Mesendoderm (in vitro differentiated cells): Measurements from ENCODE around the gene PRKCQ.

Experiments
- DNase-seq: peaks from one replicate; pipeline ENCODE4 v3.0.0; 2013
- H2AK5ac ChIP-seq: 2 replicates; pipeline ENCODE4 v1.6.1; 2013; ENCODE audit warnings: low read length, inconsistent platforms
- H2BK120ac ChIP-seq: 2 replicates; pipeline ENCODE4 v1.6.1; 2013; ENCODE audit warnings: low read depth, mild to moderate bottlenecking, low read length, moderate library complexity, mixed read lengths
- H2BK15ac ChIP-seq: replicated peaks from 2 replicates; pipeline ENCODE4 v1.6.1; 2013; ENCODE audit warnings: low read depth, mild to moderate bottlenecking, moderate library complexity
- H2BK5ac ChIP-seq: 2 replicates; pipeline ENCODE4 v1.6.1; 2013; ENCODE audit warnings: low read length, inconsistent platforms
- H3K18ac ChIP-seq: 2 replicates; pipeline ENCODE4 v1.6.1; 2013; ENCODE audit warnings: mild to moderate bottlenecking, low read length, mixed read lengths
- H3K23ac ChIP-seq: one replicate; pipeline ENCODE4 v1.6.1; 2013; ENCODE audit warnings: low read length
- H3K27ac ChIP-seq: 2 replicates; pipeline ENCODE4 v1.5.1; 2013; ENCODE audit warnings: low read depth, mild to moderate bottlenecking, inconsistent platforms, low read length, moderate library complexity
- H3K27me3 ChIP-seq: 2 replicates; pipeline ENCODE4 v1.6.1; 2013; ENCODE audit warnings: low read length, control low read depth, mild to moderate bottlenecking, inconsistent platforms; ENCODE audit not compliant: insufficient read depth, poor library complexity
- H3K36me3 ChIP-seq: 2 replicates; pipeline ENCODE4 v1.6.1; 2013; ENCODE audit warnings: low read length, inconsistent platforms; ENCODE audit not compliant: control insufficient read depth, insufficient read depth
- H3K4ac ChIP-seq: one replicate; pipeline ENCODE4 v1.6.1; 2013; ENCODE audit warnings: low read depth, mild to moderate bottlenecking, low read length, moderate library complexity
- H3K4me1 ChIP-seq: 2 replicates; pipeline ENCODE4 v1.6.1; 2013; ENCODE audit warnings: low read depth, low read length, inconsistent platforms; ENCODE audit not compliant: control insufficient read depth
- H3K4me2 ChIP-seq: 2 replicates; pipeline ENCODE4 v1.6.1; 2013; ENCODE audit warnings: low read length
- H3K4me3 ChIP-seq: 2 replicates; pipeline ENCODE4 v1.5.1; 2013; ENCODE audit warnings: mild to moderate bottlenecking, low read length
- H3K56ac ChIP-seq: one replicate; pipeline ENCODE4 v1.6.1; 2013; ENCODE audit warnings: low read length
- H3K79me1 ChIP-seq: 2 replicates; pipeline ENCODE4 v1.6.1; 2013; ENCODE audit warnings: low read length, inconsistent platforms
- H3K79me2 ChIP-seq: 2 replicates; pipeline ENCODE4 v1.6.1; 2013; ENCODE audit warnings: mild to moderate bottlenecking, low read length; ENCODE audit not compliant: control insufficient read depth, insufficient read depth
- H3K9ac ChIP-seq: 2 replicates; pipeline ENCODE4 v1.6.1; 2013; ENCODE audit warnings: low read length, inconsistent platforms
- H4K5ac ChIP-seq: one replicate; pipeline ENCODE4 v1.6.1; 2013; ENCODE audit warnings: low read length
- H4K8ac ChIP-seq: one replicate; pipeline ENCODE4 v1.6.1; 2013; ENCODE audit warnings: low read depth, mild to moderate bottlenecking, control low read depth, low read length, moderate library complexity
- WGBS: extraction: QIAGEN DNeasy Blood & Tissue Kit; methylation state at CpG from one replicate; pipeline ENCODE4 v1.1.7; 2013; ENCODE audit warnings: low lambda C conversion rate, missing lambda C conversion rate; ENCODE audit not compliant: insufficient coverage; ENCODE audit errors: extremely low coverage; 5-methylcytosine and 5-hydroxymethylcytosine counted together

The PRKCQ gene

GRCh38 chr10:6464862-6465430, 115.1 kb downstream of the PRKCQ start:
- no peaks in the 10 kb centered on the region for H3K79me2 ChIP-seq
- no peaks in the 10 kb centered on the region for H3K36me3 ChIP-seq
- H2AK5ac ChIP-seq = no peak overlapping the region
- no peak overlapping the region for H3K4ac ChIP-seq
- H4K8ac ChIP-seq = no peak overlapping the region
- no CpG with 5 or more reads among the region's 9 CpGs for WGBS
- no peak overlapping the region for H2BK15ac ChIP-seq
- no peak overlapping the region for H4K5ac ChIP-seq
- H2BK120ac ChIP-seq = no peak overlapping the region
- no peaks in the 10 kb centered on the region for H3K4me1 ChIP-seq
- no peaks in the 10 kb centered on the region for H3K79me1 ChIP-seq
- H3K27me3 ChIP-seq = no peaks in the 10 kb centered on the region
- H3K23ac ChIP-seq = no peak overlapping the region
- DNase-seq = no peak
- H2BK5ac ChIP-seq = no peak overlapping the region
- H3K4me2 ChIP-seq = no peak overlapping the region
- no peak overlapping the region for H3K18ac ChIP-seq
- no peak overlapping the region for H3K27ac ChIP-seq
- H3K56ac ChIP-seq = no peak overlapping the region
- H3K4me3 ChIP-seq = no peak overlapping the region
- H3K9ac ChIP-seq = no peak overlapping the region

GRCh38 chr10:6463366-6463765, 116.7 kb downstream of the PRKCQ start:
- Histone ChIP-seq H4K5ac (no peak overlapping the region), H3K27ac (no peak overlapping the region)
- WGBS = no CpG with 5 or more reads among the region's 7 CpGs

GRCh38 chr10:6461961-6462360, 118.1 kb downstream of the PRKCQ start:
- no peaks in the 10 kb centered on the region for H3K36me3 ChIP-seq
- WGBS = no CpG with 5 or more reads among the region's 3 CpGs
- no peak overlapping the region for H4K5ac ChIP-seq
- no peak overlapping the region for H2AK5ac ChIP-seq
- H3K4ac ChIP-seq = no peak overlapping the region
- H2BK5ac ChIP-seq = no peak overlapping the region
- no peak overlapping the region for H3K9ac ChIP-seq
- no peak overlapping the region for H3K56ac ChIP-seq
- no peaks in the 10 kb centered on the region for H3K79me2 ChIP-seq
- H3K23ac ChIP-seq = no peak overlapping the region
- no peak overlapping the region for H3K4me3 ChIP-seq
- H2BK15ac ChIP-seq = no peak overlapping the region
- DNase-seq = peak; percentile 13
- no peaks in the 10 kb centered on the region for H3K79me1 ChIP-seq
- H3K27ac ChIP-seq = no peak overlapping the region
- H3K4me2 ChIP-seq = no peak overlapping the region
- H4K8ac ChIP-seq = no peak overlapping the region
- no peak overlapping the region for H3K18ac ChIP-seq
- no peaks in the 10 kb centered on the region for H3K27me3 ChIP-seq
- no peaks in the 10 kb centered on the region for H3K4me1 ChIP-seq
- no peak overlapping the region for H2BK120ac ChIP-seq

More at GRCh38 chr10:6463366-6463765, 116.7 kb downstream of the PRKCQ start:
- no peak overlapping the region for H3K23ac ChIP-seq
- H2AK5ac ChIP-seq = no peak overlapping the region
- no peak overlapping the region for H3K18ac ChIP-seq
- H3K56ac ChIP-seq = no peak overlapping the region
- H3K79me2 ChIP-seq = no peaks in the 10 kb centered on the region
- no peak overlapping the region for H3K9ac ChIP-seq
- no peak overlapping the region for H4K8ac ChIP-seq
- no peak overlapping the region for H2BK120ac ChIP-seq
- H3K4me3 ChIP-seq = no peak overlapping the region
- DNase-seq = no peak
- H2BK5ac ChIP-seq = no peak overlapping the region
- no peaks in the 10 kb centered on the region for H3K27me3 ChIP-seq
- H2BK15ac ChIP-seq = no peak overlapping the region
- H3K4me2 ChIP-seq = no peak overlapping the region
- no peaks in the 10 kb centered on the region for H3K4me1 ChIP-seq
- H3K36me3 ChIP-seq = no peaks in the 10 kb centered on the region
- H3K79me1 ChIP-seq = no peaks in the 10 kb centered on the region
- H3K4ac ChIP-seq = no peak overlapping the region

- Histone ChIP-seq H3K27me3 (no peaks in the 10 kb centered on the region), H3K56ac (no peak overlapping the region), H4K5ac (no peak overlapping the region), H4K8ac (no peak overlapping the region), H2BK120ac (no peak overlapping the region), H3K18ac (no peak overlapping the region), H3K79me1 (no peaks in the 10 kb centered on the region), H3K4me3 (no peak overlapping the region), H3K23ac (no peak overlapping the region), H2BK5ac (no peak overlapping the region), H3K27ac (no peak overlapping the region), H3K4me1 (no peaks in the 10 kb centered on the region), H3K4ac (no peak overlapping the region), H3K9ac (no peak overlapping the region), H2BK15ac (no peak overlapping the region), H3K36me3 (no peaks in the 10 kb centered on the region), H2AK5ac (no peak overlapping the region), H3K79me2 (no peaks in the 10 kb centered on the region), H3K4me2 (no peak overlapping the region)
- DNase-seq = no peak
- no CpG with 5 or more reads among the region's 2 CpGs for WGBS
Measured at GRCh38 chr10:6460861-6461409, 119.1 kb downstream of the PRKCQ start.

- H3K23ac ChIP-seq = no peak overlapping the region
- H3K27ac ChIP-seq = no peak overlapping the region
- DNase-seq = no peak
- no CpG with 5 or more reads among the region's 5 CpGs for WGBS
- no peak overlapping the region for H2AK5ac ChIP-seq
- no peaks in the 10 kb centered on the region for H3K79me2 ChIP-seq
- H3K4me1 ChIP-seq = no peaks in the 10 kb centered on the region
- H3K27me3 ChIP-seq = no peaks in the 10 kb centered on the region
- no peak overlapping the region for H3K4me2 ChIP-seq
- no peak overlapping the region for H4K5ac ChIP-seq
- H3K4me3 ChIP-seq = no peak overlapping the region
- H2BK5ac ChIP-seq = no peak overlapping the region
- no peak overlapping the region for H3K56ac ChIP-seq
- H3K9ac ChIP-seq = no peak overlapping the region
- no peak overlapping the region for H2BK120ac ChIP-seq
- no peaks in the 10 kb centered on the region for H3K79me1 ChIP-seq
- H3K36me3 ChIP-seq = no peaks in the 10 kb centered on the region
- H3K18ac ChIP-seq = no peak overlapping the region
- no peak overlapping the region for H3K4ac ChIP-seq
- H2BK15ac ChIP-seq = no peak overlapping the region
- no peak overlapping the region for H4K8ac ChIP-seq
Measured at GRCh38 chr10:6458814-6459213, 121.3 kb downstream of the PRKCQ start.

GRCh38 chr10:6457376-6457775, 122.7 kb downstream of the PRKCQ start:
- Histone ChIP-seq H3K56ac (no peak overlapping the region), H3K9ac (no peak overlapping the region), H3K79me2 (no peaks in the 10 kb centered on the region), H3K27ac (no peak overlapping the region), H3K79me1 (no peaks in the 10 kb centered on the region), H2BK5ac (no peak overlapping the region), H2BK15ac (no peak overlapping the region), H3K4ac (no peak overlapping the region), H3K4me2 (no peak overlapping the region), H3K27me3 (no peaks in the 10 kb centered on the region), H2BK120ac (no peak overlapping the region), H3K36me3 (no peaks in the 10 kb centered on the region), H3K4me3 (no peak overlapping the region), H4K5ac (no peak overlapping the region), H3K23ac (no peak overlapping the region), H3K18ac (no peak overlapping the region), H4K8ac (no peak overlapping the region), H3K4me1 (no peaks in the 10 kb centered on the region), H2AK5ac (no peak overlapping the region)
- no CpG with 5 or more reads among the region's 5 CpGs for WGBS
- no peak for DNase-seq
